Measurements from ENCODE around the gene PIGB. TPM values are rescaled to one million over a fixed set of nuclear protein-coding genes. Genes with fewer than 3 reads are reported as not detected.
A peak's percentile ranks its signal among the peaks of the same experiment; 100 is the strongest.

PIGB gene
- total RNA-seq, 2 experiments from 2014 or later = 21.5 to 21.6 TPM

DNA sequence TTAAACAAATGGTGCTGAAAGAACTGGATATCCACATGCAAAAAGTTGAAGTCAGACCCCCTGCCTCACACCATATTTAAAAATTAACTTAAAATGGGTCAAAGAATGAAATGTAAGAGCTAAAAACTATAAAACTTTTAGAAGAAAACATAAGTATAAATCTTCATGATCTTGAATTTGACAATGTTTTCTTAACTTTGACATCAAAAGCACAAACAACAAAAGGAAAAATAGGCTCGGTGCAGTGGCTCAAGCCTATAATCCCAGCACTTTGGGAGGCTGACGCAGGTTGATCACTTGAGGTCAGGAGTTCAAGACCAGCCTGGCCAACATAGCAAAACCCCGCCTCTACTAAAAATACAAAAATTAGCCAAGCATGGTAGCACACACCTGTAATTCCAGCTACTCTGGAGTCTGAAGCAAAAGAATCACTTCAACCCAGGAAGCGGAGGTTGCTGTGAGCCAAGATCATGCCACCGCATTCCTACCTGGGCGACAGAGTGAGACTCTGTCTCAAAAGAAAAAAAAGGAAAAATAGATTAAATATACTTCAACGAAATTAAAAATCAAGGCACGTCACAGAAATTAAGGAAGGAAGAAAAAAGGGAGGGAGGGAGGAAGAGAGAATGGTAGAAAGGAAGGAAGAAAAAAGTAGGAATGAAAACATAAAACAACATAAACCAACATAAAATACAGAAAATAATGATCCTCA lies 30.9 kb upstream of the PIGB start:
- Histone ChIP-seq H3K27ac (ENCODE audit: low read depth in 1 of 2, low read length in 2 of 2) (peak overlapping the region; percentile 87 to 90), H3K9me3 (ENCODE audit: control insufficient read depth in 1 of 2, insufficient read depth in 1 of 2, low read length in 2 of 2) (no peaks in the 10 kb centered on the region), H3K4me1 (ENCODE audit: insufficient read depth, low read length) (peaks cover 47% of the 10 kb centered on the region), H3K4me3 (ENCODE audit: low read length) (peak overlapping the region; percentile 88), H3K36me3 (ENCODE audit: insufficient read depth, low read length) (no peaks in the 10 kb centered on the region), H3K27me3 (ENCODE audit: control insufficient read depth in 1 of 2, insufficient read depth in 2 of 2, low read length in 2 of 2) (no peaks in the 10 kb centered on the region)
- DNase-seq (no peak), ATAC-seq (ENCODE audit: poor library complexity) (no peak)
- ChIA-PET POLR2A (interaction anchor here (2.1 to 2.6 kb wide), 2 partner anchors 11 to 21 kb away, joined by 10 to 14 read pairs; no protein-coding TSS in a partner anchor), CTCF (interaction anchor here (0.9 kb wide), 2 partner anchors 9 to 16 kb away, joined by 3 read pairs; no protein-coding TSS in a partner anchor)
- Mint-ChIP-seq H3K36me3 (ENCODE audit: low read depth) (peaks cover 17% of the 10 kb centered on the region), H3K4me1 (ENCODE audit: low read depth) (peaks cover 55% of the 10 kb centered on the region), H3K27ac (peak overlapping the region; percentile 94), H3K27me3 (no peaks in the 10 kb centered on the region), H3K4me3 (peak overlapping the region; percentile 92), H3K9me3 (no peaks in the 10 kb centered on the region)
- TF ChIP-seq, protein P1, sequence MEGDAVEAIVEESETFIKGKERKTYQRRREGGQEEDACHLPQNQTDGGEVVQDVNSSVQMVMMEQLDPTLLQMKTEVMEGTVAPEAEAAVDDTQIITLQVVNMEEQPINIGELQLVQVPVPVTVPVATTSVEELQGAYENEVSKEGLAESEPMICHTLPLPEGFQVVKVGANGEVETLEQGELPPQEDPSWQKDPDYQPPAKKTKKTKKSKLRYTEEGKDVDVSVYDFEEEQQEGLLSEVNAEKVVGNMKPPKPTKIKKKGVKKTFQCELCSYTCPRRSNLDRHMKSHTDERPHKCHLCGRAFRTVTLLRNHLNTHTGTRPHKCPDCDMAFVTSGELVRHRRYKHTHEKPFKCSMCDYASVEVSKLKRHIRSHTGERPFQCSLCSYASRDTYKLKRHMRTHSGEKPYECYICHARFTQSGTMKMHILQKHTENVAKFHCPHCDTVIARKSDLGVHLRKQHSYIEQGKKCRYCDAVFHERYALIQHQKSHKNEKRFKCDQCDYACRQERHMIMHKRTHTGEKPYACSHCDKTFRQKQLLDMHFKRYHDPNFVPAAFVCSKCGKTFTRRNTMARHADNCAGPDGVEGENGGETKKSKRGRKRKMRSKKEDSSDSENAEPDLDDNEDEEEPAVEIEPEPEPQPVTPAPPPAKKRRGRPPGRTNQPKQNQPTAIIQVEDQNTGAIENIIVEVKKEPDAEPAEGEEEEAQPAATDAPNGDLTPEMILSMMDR (IDR thresholded peaks at IDR 0.05) = no peak
- intact Hi-C loops (cut with DNase I, micrococcal nuclease) = loop anchor here in 1 of 2 experiments (2.0 kb wide), 1 partner anchor 19 kb away; no protein-coding TSS in a partner anchor

DNA sequence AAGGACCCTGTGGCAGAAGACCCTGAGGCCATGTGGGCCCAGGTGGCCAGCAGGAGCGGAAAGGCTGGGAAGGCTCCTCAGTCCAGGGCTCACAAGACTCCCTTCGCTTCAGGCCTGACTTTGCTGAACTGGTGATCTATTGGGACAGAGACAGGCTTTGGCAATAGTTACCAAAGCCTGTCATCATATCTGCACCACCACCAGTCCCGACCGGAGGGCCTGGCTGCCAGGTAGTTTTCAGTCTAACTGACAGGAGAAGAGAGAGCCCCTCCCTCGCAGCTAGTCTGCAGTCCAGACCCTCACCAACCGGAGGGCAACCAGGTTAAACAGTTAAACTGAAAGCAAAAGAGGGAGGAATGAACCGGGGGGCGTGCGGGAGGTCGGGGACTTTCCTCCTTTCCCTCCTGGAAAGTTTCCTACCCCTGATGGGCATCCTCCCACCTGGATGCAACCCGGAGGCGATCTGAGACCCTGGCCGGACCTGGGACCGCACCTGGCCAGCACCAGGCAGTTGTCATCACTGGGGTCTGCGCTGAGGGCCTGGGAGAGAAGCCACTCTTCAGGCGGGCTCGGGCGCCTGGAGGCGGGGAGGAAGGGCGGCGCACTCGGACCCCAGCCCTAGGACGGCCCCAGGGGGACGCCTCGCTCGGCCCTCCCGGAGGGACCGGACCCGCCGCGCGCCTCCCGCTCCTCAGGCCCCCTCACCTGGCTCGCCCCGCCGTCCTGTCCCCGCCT lies 29.8 kb upstream of the PIGB start:
- ChIA-PET POLR2A (interaction anchor here (2.1 to 2.6 kb wide), 2 partner anchors 12 to 22 kb away, joined by 10 to 14 read pairs; no protein-coding TSS in a partner anchor), CTCF (interaction anchor here (0.8 kb wide), 1 partner anchor 92 kb away, joined by 3 read pairs; no protein-coding TSS in a partner anchor)
- TF ChIP-seq, protein P1 (IDR thresholded peaks at IDR 0.05) = no peak
- Mint-ChIP-seq H3K36me3 (ENCODE audit: low read depth) (peaks cover 17% of the 10 kb centered on the region), H3K27ac (peak overlapping the region; percentile 94), H3K4me1 (ENCODE audit: low read depth) (peaks cover 46% of the 10 kb centered on the region), H3K27me3 (no peaks in the 10 kb centered on the region), H3K4me3 (peak overlapping the region; percentile 96), H3K9me3 (no peaks in the 10 kb centered on the region)
- Histone ChIP-seq H3K4me3 (ENCODE audit: low read length) (peak overlapping the region; percentile 88), H3K4me1 (ENCODE audit: insufficient read depth, low read length) (peaks cover 41% of the 10 kb centered on the region), H3K27me3 (ENCODE audit: control insufficient read depth in 1 of 2, insufficient read depth in 2 of 2, low read length in 2 of 2) (no peaks in the 10 kb centered on the region), H3K9me3 (ENCODE audit: control insufficient read depth in 1 of 2, insufficient read depth in 1 of 2, low read length in 2 of 2) (no peaks in the 10 kb centered on the region), H3K27ac (ENCODE audit: low read depth in 1 of 2, low read length in 2 of 2) (peak overlapping the region; percentile 87 to 90), H3K36me3 (ENCODE audit: insufficient read depth, low read length) (no peaks in the 10 kb centered on the region)
- intact Hi-C loops (cut with DNase I, micrococcal nuclease) = loop anchor here in 1 of 2 experiments (2.0 kb wide), 1 partner anchor 20 kb away; no protein-coding TSS in a partner anchor
- peak in 10 of 14 experiments; percentile 16 to 62 (median 36) for DNase-seq
- peak; percentile 16 for ATAC-seq (ENCODE audit: poor library complexity)

DNA sequence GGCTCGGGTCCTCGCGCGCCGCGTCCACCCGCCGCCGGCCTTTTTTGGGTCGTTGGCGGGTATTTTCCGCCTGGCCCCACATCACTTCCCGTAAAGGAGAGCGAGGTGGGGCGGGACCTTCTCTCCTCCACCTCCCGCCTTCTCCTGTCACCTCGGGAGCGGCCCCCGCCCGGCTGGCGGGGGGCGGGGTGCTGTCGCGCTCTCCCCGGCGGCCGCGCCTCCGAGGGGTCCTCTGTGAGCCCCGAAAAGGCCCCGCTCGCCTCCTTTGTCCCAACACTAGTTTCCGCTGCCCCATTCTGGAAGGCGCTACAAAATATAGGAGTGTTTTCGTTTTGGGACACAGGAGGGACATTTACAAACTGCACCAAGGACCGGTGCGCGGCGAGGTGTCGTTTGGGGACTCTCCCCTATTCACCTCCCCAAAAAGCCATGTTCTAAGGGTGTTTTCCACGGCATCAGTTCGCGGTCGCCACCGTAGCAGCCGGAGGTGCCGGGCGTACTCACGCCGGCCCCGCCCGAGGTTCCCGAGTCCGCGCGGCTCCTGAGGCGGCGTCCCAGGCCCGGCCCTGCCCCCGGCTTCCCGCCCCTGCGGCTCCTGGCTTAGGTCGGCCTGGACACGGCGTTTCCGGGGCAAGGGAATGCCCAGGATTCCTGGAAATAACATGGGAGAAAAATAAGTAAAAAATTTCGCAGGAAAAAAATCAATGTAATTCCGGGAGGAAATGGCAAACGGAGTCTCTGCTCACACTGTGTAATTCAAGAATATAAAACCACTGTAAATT lies 29.1 kb upstream of the PIGB start, which contains the start of gene RAB27A:
Gene RAB27A, minus strand, starts transcription at position 68 of the 782 bp plus-strand sequence. CDS start 54,879 bp downstream, outside the sequence.
- peaks cover 38% of the 10 kb centered on the region for H3K4me1 Mint-ChIP-seq (ENCODE audit: low read depth)
- peaks cover 35% of the 10 kb centered on the region for H3K4me1 ChIP-seq (ENCODE audit: insufficient read depth, low read length)
- H3K27ac ChIP-seq (ENCODE audit: low read depth in 1 of 2, low read length in 2 of 2) = peak within 1 kb of the TSS; percentile 87 to 90
- H3K4me3 ChIP-seq (ENCODE audit: low read length) = peak within 1 kb of the TSS; percentile 88
- H3K27ac Mint-ChIP-seq = peak within 1 kb of the TSS; percentile 94
- H3K27me3 Mint-ChIP-seq = no peaks in the 10 kb centered on the region
- H3K36me3 ChIP-seq (ENCODE audit: insufficient read depth, low read length) = no peaks in the 10 kb centered on the region
- intact Hi-C loops (cut with DNase I, micrococcal nuclease) = loop anchor here (1.0 to 10.0 kb wide), 9 partner anchors 8 to 1328 kb away; partner anchors contain the start of gene RSL24D1 (in 1 of the 2)
- no peaks in the 10 kb centered on the region for H3K9me3 Mint-ChIP-seq
- peak; percentile 66 for ATAC-seq (ENCODE audit: poor library complexity)
- TF ChIP-seq, protein P1 (IDR thresholded peaks at IDR 0.05) = no peak
- H3K36me3 Mint-ChIP-seq (ENCODE audit: low read depth) = peaks cover 17% of the 10 kb centered on the region
- CTCF ChIA-PET = interaction anchor here (0.7 to 1.5 kb wide), 4 partner anchors 72 to 149 kb away, joined by 3 to 10 read pairs (median 4); no protein-coding TSS in a partner anchor
- H3K4me3 Mint-ChIP-seq = peak within 1 kb of the TSS; percentile 96
- no peaks in the 10 kb centered on the region for H3K27me3 ChIP-seq (ENCODE audit: control insufficient read depth in 1 of 2, insufficient read depth in 2 of 2, low read length in 2 of 2)
- POLR2A ChIA-PET = interaction anchor here (1.0 to 1.4 kb wide), 3 partner anchors 29 to 93 kb away, joined by 4 to 5 read pairs (median 4); partner anchors contain the start of genes PIGB, PIGBOS1 and RSL24D1
- DNase-seq = peak; percentile 44 to 93 (median 66)
- H3K9me3 ChIP-seq (ENCODE audit: control insufficient read depth in 1 of 2, insufficient read depth in 1 of 2, low read length in 2 of 2) = no peaks in the 10 kb centered on the region
